CD4-positive, alpha-beta T cell treated with Interleukin-10 for 1 hour (primary cell): Measurements from ENCODE around the gene CADM1.

ENCODE experiments used
- DNase-seq: peaks from one replicate; pipeline ENCODE4 v3.0.0-alpha.2; 2020

Gene CADM1

GRCh38 chr11:115226556-115226955 is 277.7 kb downstream of the CADM1 start:
- DNase-seq: no peak

GRCh38 chr11:115224551-115224950 is 279.7 kb downstream of the CADM1 start:
- no peak for DNase-seq

DNA sequence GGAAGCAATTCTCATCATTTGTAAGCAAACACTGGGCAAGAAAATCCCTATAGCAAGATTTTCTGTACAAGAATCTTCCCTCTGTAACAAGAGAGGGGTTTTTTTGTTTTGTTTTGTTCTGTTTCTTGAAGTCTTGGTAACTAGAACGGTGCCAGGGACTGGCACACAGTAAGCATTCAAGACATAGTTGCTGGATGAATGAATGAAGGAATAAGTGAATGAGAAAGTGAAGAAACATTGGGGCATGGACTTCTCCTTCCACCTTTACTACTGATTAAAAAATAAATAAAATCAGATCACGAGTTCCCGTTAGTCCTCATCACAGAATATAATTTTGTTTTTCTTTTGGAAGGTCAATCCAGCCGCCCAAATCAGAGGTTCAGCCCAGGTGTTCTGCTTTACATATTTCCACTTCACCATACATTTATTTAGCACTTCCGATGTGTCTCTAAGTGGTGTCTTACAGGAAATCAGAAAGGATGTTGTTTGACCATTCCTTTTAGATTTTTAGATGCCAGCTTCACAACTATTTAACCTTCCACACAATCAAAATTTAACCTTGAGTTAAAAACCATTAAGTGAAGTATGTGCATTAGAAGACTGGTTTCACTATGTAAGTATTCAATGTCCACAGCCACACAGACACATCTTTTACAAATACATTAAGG is 281.2 kb downstream of the CADM1 start:
- DNase-seq: no peak

- peak; percentile 47 for DNase-seq
These were observed 281.9 kb downstream of the CADM1 start for GRCh38 chr11:115222218-115222862.

DNA sequence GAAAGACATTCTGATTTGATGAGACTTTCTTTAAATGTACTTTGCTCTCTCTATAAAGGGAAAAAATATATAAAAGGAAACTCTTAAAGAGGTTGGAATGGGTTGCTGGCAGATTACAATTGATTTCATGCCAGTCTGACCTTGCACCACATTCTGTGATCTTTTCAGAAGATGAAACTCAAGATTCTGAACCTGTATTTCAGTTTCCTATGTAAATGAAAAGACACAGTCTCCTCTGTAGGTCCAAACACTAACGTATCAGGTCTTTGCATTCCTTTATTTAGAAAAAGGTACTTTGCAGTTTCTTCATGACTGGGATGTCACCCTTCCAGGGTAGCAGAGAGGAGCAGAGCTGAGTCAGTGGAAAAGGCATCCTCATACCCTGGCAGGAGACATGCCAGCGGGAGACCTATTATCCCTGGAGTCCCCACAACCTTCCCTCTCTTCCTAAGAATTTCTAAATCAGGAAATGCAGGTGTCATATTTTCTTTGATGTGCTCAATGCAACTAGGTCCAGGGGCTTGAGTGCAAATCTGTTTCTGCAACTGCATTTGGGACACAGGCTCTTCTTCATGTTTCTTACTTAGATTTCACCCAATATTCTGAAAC is 282.6 kb downstream of the CADM1 start:
- DNase-seq: no peak

GRCh38 chr11:115220911-115221310 is 283.3 kb downstream of the CADM1 start:
- DNase-seq: no peak

DNA sequence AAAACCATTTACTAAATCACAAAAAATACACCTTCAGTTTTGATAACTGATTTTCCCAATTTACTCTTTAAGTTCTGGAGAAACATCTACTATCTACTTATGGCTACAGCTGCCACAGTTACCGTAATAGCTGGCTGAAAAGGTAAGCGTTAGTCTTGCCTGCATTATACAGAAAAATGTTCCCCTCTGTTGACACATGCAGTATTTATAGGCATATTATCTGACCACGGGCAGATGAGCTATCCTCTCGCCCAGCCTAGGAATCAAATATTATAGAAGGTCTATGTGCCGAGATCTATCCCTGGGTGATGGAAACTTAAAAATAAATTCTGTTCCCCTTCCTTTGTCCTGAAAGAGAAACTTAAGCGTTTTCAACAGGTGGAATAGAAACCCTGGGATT is 283.8 kb downstream of the CADM1 start:
- DNase-seq: no peak

DNA sequence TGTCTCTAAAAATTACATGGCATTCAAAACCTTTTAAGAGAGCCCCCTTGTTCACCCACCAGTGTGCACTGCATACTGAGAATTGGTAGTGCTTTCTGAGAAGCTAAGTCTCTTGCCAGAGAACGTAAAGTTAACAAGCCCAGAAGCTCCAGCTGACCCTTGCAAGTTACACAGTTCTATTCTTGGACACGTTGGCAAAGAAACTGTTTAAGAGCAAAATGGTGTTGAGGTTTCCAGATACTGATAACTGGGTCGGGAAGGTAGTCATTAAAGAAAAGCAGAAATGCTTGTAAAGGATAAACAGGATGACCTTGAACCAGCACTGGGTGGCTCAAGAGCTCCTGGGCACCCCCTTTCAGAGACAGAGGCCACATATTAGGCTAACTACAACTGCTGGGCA is 284.8 kb downstream of the CADM1 start:
- DNase-seq: no peak

GRCh38 chr11:115217726-115218311 is 286.4 kb downstream of the CADM1 start:
- no peak for DNase-seq

GRCh38 chr11:115215694-115216617 is 288.3 kb downstream of the CADM1 start:
- DNase-seq: no peak

- DNase-seq: no peak
These were observed 289.5 kb downstream of the CADM1 start for GRCh38 chr11:115214644-115215234.

DNA sequence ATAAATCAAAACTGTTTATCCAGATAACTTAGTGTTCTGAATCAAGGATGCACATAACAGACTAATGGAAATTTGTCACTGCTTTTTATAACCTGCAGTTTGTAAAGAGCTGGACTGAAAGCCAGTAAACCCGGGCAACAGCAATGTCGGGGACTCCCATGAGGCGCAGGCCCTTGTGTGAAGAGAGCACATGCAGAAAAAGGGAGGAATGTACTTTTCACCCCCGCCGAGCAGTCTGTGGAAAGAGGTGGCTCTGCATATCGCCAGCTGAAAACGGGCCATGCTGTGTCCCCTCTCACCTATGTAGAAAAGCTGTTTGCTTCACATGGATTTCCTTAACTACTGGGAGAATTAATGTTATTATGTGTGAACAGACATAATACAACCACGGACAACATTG is 291.2 kb downstream of the CADM1 start:
- DNase-seq: no peak

- DNase-seq: no peak
These were observed 295.4 kb downstream of the CADM1 start for GRCh38 chr11:115208808-115209259.

GRCh38 chr11:115207916-115208315 is 296.3 kb downstream of the CADM1 start:
- no peak for DNase-seq

DNA sequence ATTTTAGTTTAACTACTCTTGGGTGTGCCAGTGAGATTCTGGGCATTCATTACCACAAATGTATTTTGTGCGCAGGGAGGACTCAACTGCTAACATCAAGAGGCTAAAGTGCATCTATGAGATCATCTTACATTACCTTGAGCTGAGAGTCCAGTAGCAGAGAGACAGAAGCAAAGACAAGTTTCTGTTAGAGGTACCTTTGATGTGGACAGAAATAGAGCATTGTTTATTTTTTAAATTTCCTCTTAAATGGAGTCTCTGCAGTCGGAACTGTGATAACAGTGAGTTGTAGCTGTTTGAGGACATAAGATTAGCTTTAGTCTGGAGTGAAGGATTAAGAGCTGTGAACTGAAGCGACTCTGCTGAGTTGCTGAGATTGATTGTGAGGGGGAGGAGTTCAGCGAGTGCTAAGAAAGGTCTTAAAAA is 297.0 kb downstream of the CADM1 start:
- no peak for DNase-seq

DNA sequence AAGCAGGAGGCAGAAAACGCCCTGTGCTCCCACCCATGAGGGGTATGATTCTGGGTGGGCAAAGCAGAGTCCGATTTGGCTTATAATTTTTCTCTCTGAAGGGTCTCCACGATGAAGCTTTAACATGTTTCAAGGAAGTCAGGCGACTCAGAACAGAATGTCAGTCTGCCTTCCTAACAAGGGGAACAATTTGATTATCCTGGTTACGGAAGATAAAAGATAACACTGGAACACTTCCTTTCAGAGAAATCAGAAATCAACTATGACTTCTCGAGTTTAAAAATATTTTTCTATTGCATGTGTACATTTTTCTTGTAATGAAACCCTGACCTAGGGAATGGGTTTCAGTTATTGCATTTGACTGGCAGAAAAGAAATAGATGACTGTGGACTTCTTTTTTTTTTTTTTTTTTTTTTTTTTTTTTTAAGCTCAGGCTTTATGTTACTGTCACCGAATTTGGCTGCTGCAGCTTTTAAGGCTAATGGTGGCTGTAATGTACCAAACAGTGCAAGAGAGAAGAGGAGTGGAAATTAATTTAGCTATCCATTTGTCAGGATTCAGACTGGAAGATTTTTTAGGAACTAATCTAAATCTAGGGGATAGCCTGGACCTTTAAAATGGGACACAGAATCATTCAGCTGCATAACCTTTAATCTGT is 297.7 kb downstream of the CADM1 start:
- DNase-seq: no peak

DNA sequence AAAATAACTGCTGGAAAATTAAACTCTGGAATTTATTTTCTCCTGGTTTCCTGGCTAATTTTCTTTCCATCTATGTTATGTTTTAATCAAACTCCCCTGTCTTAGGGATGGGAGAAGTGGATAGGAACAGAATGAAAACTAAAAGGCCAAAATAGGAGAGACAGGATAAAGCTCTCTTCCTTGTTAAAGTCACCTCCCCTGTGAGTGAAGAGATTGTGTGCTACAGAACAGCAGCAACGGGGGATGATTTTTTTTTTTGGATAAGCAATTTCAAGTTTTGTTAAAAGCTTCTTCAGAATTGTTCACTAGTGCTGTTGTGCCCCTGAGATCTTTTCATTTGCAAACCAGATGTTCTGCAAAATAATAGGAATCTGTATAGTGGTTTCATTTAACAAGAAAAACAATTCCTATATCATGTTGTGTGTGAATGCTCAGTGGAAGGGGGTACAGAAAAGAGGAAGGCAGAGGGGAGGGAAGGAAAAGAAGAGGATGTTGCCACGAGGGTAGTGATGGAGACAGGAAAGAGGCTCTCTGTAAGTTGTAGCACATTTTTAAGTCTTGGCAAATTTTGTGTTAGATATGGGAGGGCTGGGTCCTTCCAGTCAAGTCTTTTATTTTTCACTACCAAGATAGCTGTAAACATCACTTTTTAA is 301.2 kb downstream of the CADM1 start:
- no peak for DNase-seq

GRCh38 chr11:115202074-115202473 is 302.1 kb downstream of the CADM1 start:
- DNase-seq: no peak

- DNase-seq: no peak
These were observed 303.0 kb downstream of the CADM1 start for GRCh38 chr11:115201111-115201792.

- no peak for DNase-seq
These were observed 304.6 kb downstream of the CADM1 start for GRCh38 chr11:115199481-115200069.
